ENCODE measurements around the gene FHIT.

Gene FHIT

DNA sequence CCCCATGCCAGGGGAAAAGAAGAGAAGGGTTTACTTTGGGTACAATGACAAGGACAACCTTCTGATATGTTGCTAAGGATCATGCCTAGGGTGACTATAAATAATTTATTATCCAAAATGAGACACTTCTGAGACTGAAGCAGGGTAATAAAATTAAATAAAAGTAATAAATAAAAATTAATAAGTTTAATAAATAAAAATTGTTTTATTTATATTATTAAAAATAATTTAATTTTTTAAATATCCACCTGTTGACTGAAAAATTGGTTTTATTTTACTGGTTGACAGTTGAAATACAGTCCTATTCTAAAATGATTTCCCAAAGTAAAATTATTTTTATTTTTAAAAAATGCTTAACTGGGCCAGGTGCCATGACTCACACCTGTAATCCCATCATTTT, 102.0 kb downstream of the FHIT start:
- Histone ChIP-seq H3K4me1 (ENCODE audit: control insufficient read depth in 1 of 2, insufficient read depth in 1 of 2, low read depth in 1 of 2, low read length in 1 of 2) (no peaks in the 10 kb centered on the region), H3K27ac (no peak overlapping the region), H3K36me3 (no peaks in the 10 kb centered on the region), H3K4me3 (ENCODE audit: low read depth in 1 of 2, low read length in 1 of 2) (no peak overlapping the region), H3K9me3 (no peaks in the 10 kb centered on the region), H3K27me3 (no peaks in the 10 kb centered on the region)
- TF ChIP-seq, protein P1, sequence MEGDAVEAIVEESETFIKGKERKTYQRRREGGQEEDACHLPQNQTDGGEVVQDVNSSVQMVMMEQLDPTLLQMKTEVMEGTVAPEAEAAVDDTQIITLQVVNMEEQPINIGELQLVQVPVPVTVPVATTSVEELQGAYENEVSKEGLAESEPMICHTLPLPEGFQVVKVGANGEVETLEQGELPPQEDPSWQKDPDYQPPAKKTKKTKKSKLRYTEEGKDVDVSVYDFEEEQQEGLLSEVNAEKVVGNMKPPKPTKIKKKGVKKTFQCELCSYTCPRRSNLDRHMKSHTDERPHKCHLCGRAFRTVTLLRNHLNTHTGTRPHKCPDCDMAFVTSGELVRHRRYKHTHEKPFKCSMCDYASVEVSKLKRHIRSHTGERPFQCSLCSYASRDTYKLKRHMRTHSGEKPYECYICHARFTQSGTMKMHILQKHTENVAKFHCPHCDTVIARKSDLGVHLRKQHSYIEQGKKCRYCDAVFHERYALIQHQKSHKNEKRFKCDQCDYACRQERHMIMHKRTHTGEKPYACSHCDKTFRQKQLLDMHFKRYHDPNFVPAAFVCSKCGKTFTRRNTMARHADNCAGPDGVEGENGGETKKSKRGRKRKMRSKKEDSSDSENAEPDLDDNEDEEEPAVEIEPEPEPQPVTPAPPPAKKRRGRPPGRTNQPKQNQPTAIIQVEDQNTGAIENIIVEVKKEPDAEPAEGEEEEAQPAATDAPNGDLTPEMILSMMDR (IDR thresholded peaks at IDR 0.05): no peak

GRCh38 chr3:61146010-61146890, 105.0 kb downstream of the FHIT start:
- TF ChIP-seq, protein P1 (IDR thresholded peaks at IDR 0.05): no peak

DNA sequence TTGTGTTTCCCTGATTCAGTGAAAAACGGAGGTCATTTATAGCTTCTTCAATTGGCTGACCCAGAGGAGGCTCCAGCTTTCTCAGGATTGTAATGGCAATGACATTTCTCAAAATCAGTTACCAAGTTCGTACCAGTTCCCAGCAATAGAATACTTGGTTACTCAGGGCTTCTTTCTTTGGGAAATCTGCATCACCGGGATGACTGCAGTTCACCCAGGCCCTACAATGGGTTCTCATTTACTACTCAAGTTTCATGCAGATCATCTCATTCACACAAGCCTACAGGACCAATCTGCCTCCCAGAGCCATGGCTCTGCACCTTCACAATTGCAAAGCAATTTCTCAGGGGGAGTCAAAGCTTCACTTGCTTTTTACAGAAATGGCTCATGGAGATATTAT, 109.6 kb downstream of the FHIT start:
- Histone ChIP-seq H3K4me1 (ENCODE audit: control insufficient read depth in 1 of 2, insufficient read depth in 1 of 2, low read depth in 1 of 2, low read length in 1 of 2) (no peaks in the 10 kb centered on the region), H3K27me3 (no peaks in the 10 kb centered on the region), H3K4me3 (ENCODE audit: low read depth in 1 of 2, low read length in 1 of 2) (no peak overlapping the region), H3K9me3 (no peaks in the 10 kb centered on the region), H3K36me3 (no peaks in the 10 kb centered on the region), H3K27ac (no peak overlapping the region)
- TF ChIP-seq, protein P1 (IDR thresholded peaks at IDR 0.05): no peak

More at GRCh38 chr3:61146010-61146890, 105.0 kb downstream of the FHIT start:
- no peak overlapping the region for H3K4me3 ChIP-seq (ENCODE audit: low read depth in 1 of 2, low read length in 1 of 2)
- H3K27ac ChIP-seq: no peak overlapping the region
- no peaks in the 10 kb centered on the region for H3K9me3 ChIP-seq
- no peaks in the 10 kb centered on the region for H3K4me1 ChIP-seq (ENCODE audit: control insufficient read depth in 1 of 2, insufficient read depth in 1 of 2, low read depth in 1 of 2, low read length in 1 of 2)
- H3K36me3 ChIP-seq: no peaks in the 10 kb centered on the region
- H3K27me3 ChIP-seq: no peaks in the 10 kb centered on the region

GRCh38 chr3:61141227-61141626, 110.0 kb downstream of the FHIT start:
- TF ChIP-seq, protein P1 (IDR thresholded peaks at IDR 0.05): no peak
- Histone ChIP-seq H3K27ac (no peak overlapping the region), H3K4me3 (ENCODE audit: low read depth in 1 of 2, low read length in 1 of 2) (no peak overlapping the region), H3K36me3 (no peaks in the 10 kb centered on the region), H3K9me3 (no peaks in the 10 kb centered on the region), H3K4me1 (ENCODE audit: control insufficient read depth in 1 of 2, insufficient read depth in 1 of 2, low read depth in 1 of 2, low read length in 1 of 2) (no peaks in the 10 kb centered on the region), H3K27me3 (no peaks in the 10 kb centered on the region)

DNA sequence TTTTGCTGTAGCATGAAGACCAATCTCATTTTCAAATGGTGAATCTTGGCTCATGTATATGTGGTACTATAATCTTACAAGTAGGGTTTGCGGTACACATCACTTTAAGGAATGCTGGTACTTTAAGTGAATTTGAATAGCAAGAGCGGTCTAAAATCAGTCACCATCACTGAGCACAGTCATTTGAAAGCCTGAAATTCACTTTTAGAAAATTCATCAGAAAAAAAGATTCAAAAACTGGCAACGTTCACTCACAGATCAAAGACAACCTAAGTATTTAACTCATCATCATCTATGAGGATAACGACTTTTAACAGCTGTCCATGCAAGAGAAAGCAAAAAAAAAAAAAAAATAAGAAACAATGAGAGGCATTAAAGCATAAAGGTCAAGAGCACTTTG, 111.6 kb downstream of the FHIT start:
- TF ChIP-seq, protein P1 (IDR thresholded peaks at IDR 0.05): no peak
- H3K9me3 ChIP-seq: no peaks in the 10 kb centered on the region
- peaks cover 0 to 5% of the 10 kb centered on the region in 2 experiments for H3K4me1 ChIP-seq (ENCODE audit: control insufficient read depth in 1 of 2, insufficient read depth in 1 of 2, low read depth in 1 of 2, low read length in 1 of 2)
- H3K36me3 ChIP-seq: no peaks in the 10 kb centered on the region
- no peak overlapping the region for H3K27ac ChIP-seq
- no peaks in the 10 kb centered on the region for H3K27me3 ChIP-seq
- H3K4me3 ChIP-seq (ENCODE audit: low read depth in 1 of 2, low read length in 1 of 2): no peak overlapping the region

Measured in neutrophil (primary cell).